BJ (cell line): ENCODE results near the gene SLC22A14. TPM values are rescaled to one million over a fixed set of nuclear protein-coding genes. Genes with fewer than 3 reads are reported as not detected.
"Not testable (repeated sequence)": the region's sequence is repeated elsewhere in the genome, so short reads cannot be mapped to it uniquely, and the experiment has no call there.

Experiments
- CTCF ChIA-PET: fragments of 350-600 bp; formaldehyde crosslinking; extraction: SDS; loops from one replicate; lab custom pipeline; 2021; ENCODE audit warnings: antibody characterized with exemption, inconsistent platforms; lab: Yijun Ruan, JAX
- POLR2A ChIA-PET: fragments of 300-600 bp; sonication (Branson Sonifier 250); formaldehyde crosslinking; extraction: SDS; loops from one replicate; lab custom pipeline; 2021; ENCODE audit warnings: antibody characterized with exemption; lab: Charles Lee
- DNase-seq: peaks from one replicate; pipeline ENCODE4 v3.0.0-alpha.2; 2011; ENCODE audit warnings: low read depth
- H3K27me3 ChIP-seq: 2 replicates; pipeline ENCODE4 v1.6.0; 2011; ENCODE audit warnings: low read length; ENCODE audit not compliant: control insufficient read depth, insufficient read depth
- H3K36me3 ChIP-seq: 2 replicates; pipeline ENCODE4 v1.5.1; 2011; ENCODE audit warnings: low read length; ENCODE audit not compliant: control insufficient read depth, insufficient read depth
- H3K4me3 ChIP-seq: 2 replicates; pipeline ENCODE4 v1.5.1; 2011; ENCODE audit warnings: low read depth, mild to moderate bottlenecking, control low read depth, low read length
- CTCF ChIP-seq: IDR thresholded peaks from 2 replicates; pipeline ENCODE4 v1.5.1; 2011; ENCODE audit warnings: low read depth, mild to moderate bottlenecking, control low read depth, inconsistent platforms, low read length, moderate library complexity; ENCODE audit not compliant: insufficient read depth
- polyA plus RNA-seq: library from polyadenylated mRNA; depleted of rRNA; stranded (reverse); fragments of >200 nt; gene quantifications from 2 replicates; pipeline ENCODE4 v1.2.3, GENCODE V29; 2011

Gene SLC22A14
- polyA plus RNA-seq, 1 experiment = 0.15 TPM

GRCh38 chr3:38315488-38316230 lies 33.6 kb downstream of the SLC22A14 start:
- no peaks in the 10 kb centered on the region for H3K36me3 ChIP-seq
- H3K4me3 ChIP-seq = no peak overlapping the region
- H3K27me3 ChIP-seq = no peaks in the 10 kb centered on the region; the same call in 1 of the 2 replicates
- no peak for TF ChIP-seq CTCF
- CTCF ChIA-PET = no interaction called here
- POLR2A ChIA-PET = no interaction called here
- DNase-seq = no peak

GRCh38 chr3:38316356-38317191 lies 34.5 kb downstream of the SLC22A14 start:
- CTCF ChIA-PET = no interaction called here
- Histone ChIP-seq H3K4me3 (no peak overlapping the region), H3K27me3 (no peaks in the 10 kb centered on the region; the same call in 1 of the 2 replicates), H3K36me3 (no peaks in the 10 kb centered on the region)
- DNase-seq = no peak
- no peak for TF ChIP-seq CTCF
- POLR2A ChIA-PET = no interaction called here

- POLR2A ChIA-PET = no interaction called here
- H3K27me3 ChIP-seq = no peaks in the 10 kb centered on the region; the same call in 1 of the 2 replicates
- TF ChIP-seq CTCF = no peak
- CTCF ChIA-PET = no interaction called here
- no peak for DNase-seq
- no peak overlapping the region for H3K4me3 ChIP-seq
- no peaks in the 10 kb centered on the region for H3K36me3 ChIP-seq
These were observed 35.2 kb downstream of the SLC22A14 start for GRCh38 chr3:38317192-38317759.

- H3K4me3 ChIP-seq = no peak overlapping the region
- ChIA-PET CTCF (interaction anchor here (1.0 kb wide), 1 partner anchor 11 kb away, joined by 3 read pairs; no protein-coding TSS in a partner anchor), POLR2A (no interaction called here)
- H3K36me3 ChIP-seq = no peaks in the 10 kb centered on the region
- no peak for TF ChIP-seq CTCF
- no peak for DNase-seq
- H3K27me3 ChIP-seq = no peaks in the 10 kb centered on the region; the same call in none of the 2 replicates
These were observed 36.9 kb downstream of the SLC22A14 start for GRCh38 chr3:38318766-38319671.

- H3K27me3 ChIP-seq, CTCF ChIA-PET, POLR2A ChIA-PET: not testable (repeated sequence)
These were observed 38.5 kb downstream of the SLC22A14 start for GRCh38 chr3:38320638-38321037.

More at GRCh38 chr3:38320638-38321037, 38.5 kb downstream of the SLC22A14 start:
- H3K36me3 ChIP-seq, H3K4me3 ChIP-seq, DNase-seq: not testable (repeated sequence)
